Body of pancreas (tissue), 4 donors: ENCODE data around the gene PCMTD2. TPM values are rescaled to one million over a fixed set of nuclear protein-coding genes. Genes with fewer than 3 reads are reported as not detected.

Source experiments
- ATAC-seq: fragments of 150-250 bp; one replicate; pipeline ENCODE4 v1.9.1; 2016
- DNase-seq, 4 donors: peaks; one replicate each; pipeline ENCODE4 v3.0.0-alpha.2; 2019
- H3K27ac ChIP-seq, 4 donors: fragments of 200-600 bp; sonication (generic); 1 replicate in 3 of 4; 2 replicates in 1 of 4; pipeline versions ENCODE4 v1.5.1 to v1.6.1; 2016 to 2019; ENCODE audit warnings: mild to moderate bottlenecking in 1 of 4, mixed read lengths in 1 of 4, moderate library complexity in 1 of 4
- H3K27me3 ChIP-seq, 2 donors: fragments of 200-600 bp; sonication (generic); one replicate each; pipeline ENCODE4 v1.6.0; 2016; ENCODE audit warnings: mild to moderate bottlenecking in 1 of 2
- H3K36me3 ChIP-seq, 2 donors: fragments of 200-600 bp; sonication (generic); replicated peaks in 1 of 2; 2 replicates each; pipeline ENCODE4 v1.5.1; 2016; ENCODE audit warnings: low read depth in 2 of 2; ENCODE audit not compliant: insufficient read depth in 1 of 2
- H3K4me1 ChIP-seq: fragments of 200-600 bp; sonication (generic); one replicate; pipeline ENCODE4 v1.6.0; 2016
- H3K4me3 ChIP-seq, 2 donors: fragments of 200-600 bp; sonication (generic); 1 replicate in 1 of 2; 2 replicates in 1 of 2; pipeline ENCODE4 v1.5.1; 2016 to 2019
- H3K9me3 ChIP-seq, 3 donors: fragments of 200-600 bp; sonication (generic); 1 replicate in 2 of 3; 2 replicates in 1 of 3; pipeline ENCODE4 v1.5.1; 2016
- CTCF ChIP-seq, 7 experiments: fragments of 450-650 bp in 4 of 7; fragments of 200-600 bp in 3 of 7; sonication (generic) in 3 of 7; IDR thresholded peaks; one replicate each; pipeline ENCODE4 v1.5.1; 2016 to 2019; ENCODE audit warnings: antibody characterized with exemption in 7 of 7
- POLR2A ChIP-seq, 3 donors: fragments of 450-650 bp; IDR thresholded peaks; one replicate each; pipeline ENCODE4 v1.6.1; 2016; ENCODE audit warnings: antibody characterized with exemption in 3 of 3, mild to moderate bottlenecking in 2 of 3
- WGBS, 2 donors: methylation state at CpG; one replicate each; pipeline ENCODE4 v1.1.5; 2017; 5-methylcytosine and 5-hydroxymethylcytosine counted together
- intact Hi-C: fragments of 100-400 bp; cut with DNase I; formaldehyde crosslinking; loops from one replicate; pipeline ENCODE4 v1.15.1; 2023
- total RNA-seq, 2 donors: library from RNA; depleted of rRNA; stranded (reverse); fragments of >200 nt; gene quantifications; one replicate each; pipeline ENCODE4 v1.1.0, GENCODE V29; 2016

The PCMTD2 gene
- total RNA-seq, 2 donors from 2014 or later = 25.1 to 45.9 TPM

- Histone ChIP-seq H3K4me3 (no peak overlapping the region), H3K27ac (no peak overlapping the region), H3K9me3 (no peaks in the 10 kb centered on the region), H3K27me3 (no peaks in the 10 kb centered on the region), H3K4me1 (peaks cover 13% of the 10 kb centered on the region), H3K36me3 (no peaks in the 10 kb centered on the region)
- WGBS, 2 donors = 72 to 86% methylated on average over 11 to 20 of the region's 22 CpGs
- TF ChIP-seq POLR2A (IDR thresholded peaks at IDR 0.05) (no peak), CTCF (IDR thresholded peaks at IDR 0.05) (no peak)
- no peak for DNase-seq
- ATAC-seq = no peak
- intact Hi-C loops = no loop called here
These were observed 24.9 kb upstream of the PCMTD2 start for GRCh38 chr20:64230461-64231145.

- intact Hi-C loops = no loop called here
- WGBS, 2 donors = 72 to 84% methylated on average over 14 to 26 of the region's 27 CpGs
- no peak for ATAC-seq
- H3K27me3 ChIP-seq = no peaks in the 10 kb centered on the region
- H3K4me3 ChIP-seq = no peak overlapping the region
- no peaks in the 10 kb centered on the region for H3K36me3 ChIP-seq
- H3K27ac ChIP-seq = no peak overlapping the region
- TF ChIP-seq POLR2A (IDR thresholded peaks at IDR 0.05) (no peak), CTCF (IDR thresholded peaks at IDR 0.05) (no peak)
- H3K4me1 ChIP-seq = peaks cover 13% of the 10 kb centered on the region
- no peak for DNase-seq
- H3K9me3 ChIP-seq = no peaks in the 10 kb centered on the region
These were observed 23.7 kb upstream of the PCMTD2 start for GRCh38 chr20:64231621-64232550.

- intact Hi-C loops = no loop called here
- 60 to 75% methylated on average over 3 of the region's 3 CpGs for WGBS, 2 donors
- no peak overlapping the region for H3K4me3 ChIP-seq
- H3K36me3 ChIP-seq = no peaks in the 10 kb centered on the region
- H3K27ac ChIP-seq = peak overlapping the region in 1 of 4 donors; percentile 10
- peak; percentile 38 for ATAC-seq
- H3K9me3 ChIP-seq = no peaks in the 10 kb centered on the region
- peaks cover 13% of the 10 kb centered on the region for H3K4me1 ChIP-seq
- no peaks in the 10 kb centered on the region for H3K27me3 ChIP-seq
- TF ChIP-seq POLR2A (IDR thresholded peaks at IDR 0.05) (no peak), CTCF (IDR thresholded peaks at IDR 0.05) (no peak)
- DNase-seq = peak in 3 of 4 donors; percentile 30 to 47 (median 34)
These were observed 22.8 kb upstream of the PCMTD2 start for GRCh38 chr20:64232794-64233193.

GRCh38 chr20:64233725-64234124, 21.8 kb upstream of the PCMTD2 start:
- ATAC-seq = peak; percentile 77
- TF ChIP-seq POLR2A (IDR thresholded peaks at IDR 0.05) (no peak), CTCF (IDR thresholded peaks at IDR 0.05) (no peak)
- no peaks in the 10 kb centered on the region for H3K36me3 ChIP-seq
- peak overlapping the region; percentile 8 to 59 (median 30) for H3K27ac ChIP-seq
- H3K9me3 ChIP-seq = no peaks in the 10 kb centered on the region
- 12 to 17% methylated on average over 5 of the region's 5 CpGs for WGBS, 2 donors
- no peak overlapping the region for H3K4me3 ChIP-seq
- DNase-seq = peak; percentile 54 to 90 (median 78)
- H3K4me1 ChIP-seq = peaks cover 13% of the 10 kb centered on the region
- intact Hi-C loops = no loop called here
- no peaks in the 10 kb centered on the region for H3K27me3 ChIP-seq
